GM21825 (cell line): ENCODE measurements around the gene CCDC183.
"Not testable (repeated sequence)": the region's sequence is repeated elsewhere in the genome, so short reads cannot be mapped to it uniquely, and the experiment has no call there.

ENCODE experiments used
- ATAC-seq: cut with Tn5 transposase; IDR thresholded peaks from one replicate; pipeline ENCODE4 v1.9.1; 2021; ENCODE audit warnings: mild to moderate bottlenecking, moderate library complexity; ENCODE audit not compliant: unreplicated experiment

The CCDC183 gene

DNA sequence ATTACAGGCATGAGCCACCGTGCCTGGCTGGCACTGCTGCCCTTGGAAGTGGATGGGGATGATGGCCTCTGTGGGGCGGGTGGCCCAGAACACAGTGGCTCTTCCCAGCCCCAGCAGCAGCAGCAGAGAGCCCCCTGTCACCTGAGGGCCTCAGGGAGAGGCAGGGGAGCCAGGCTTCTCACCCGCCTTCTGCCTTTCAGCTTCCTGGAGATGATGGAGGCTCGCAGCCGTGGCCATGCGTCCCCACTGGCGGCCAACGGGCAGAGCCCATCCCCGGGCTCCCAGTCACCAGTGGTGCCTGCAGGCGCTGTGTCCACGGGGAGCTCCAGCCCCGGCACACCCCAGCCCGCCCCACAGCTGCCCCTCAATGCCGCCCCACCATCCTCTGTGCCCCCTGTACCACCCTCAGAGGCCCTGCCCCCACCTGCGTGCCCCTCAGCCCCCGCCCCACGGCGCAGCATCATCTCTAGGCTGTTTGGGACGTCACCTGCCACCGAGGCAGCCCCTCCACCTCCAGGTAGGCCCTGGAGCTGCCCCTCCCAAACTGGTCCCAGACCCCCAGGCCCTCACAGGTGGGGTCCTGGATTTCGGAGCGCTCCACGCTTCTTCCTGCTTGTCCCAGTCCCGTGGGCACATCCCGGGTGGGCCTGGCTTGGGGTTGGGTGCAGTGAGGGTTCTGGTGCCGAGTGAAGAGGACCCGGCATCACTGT, 41.2 kb downstream of the CCDC183 start:
- no peak for ATAC-seq

DNA sequence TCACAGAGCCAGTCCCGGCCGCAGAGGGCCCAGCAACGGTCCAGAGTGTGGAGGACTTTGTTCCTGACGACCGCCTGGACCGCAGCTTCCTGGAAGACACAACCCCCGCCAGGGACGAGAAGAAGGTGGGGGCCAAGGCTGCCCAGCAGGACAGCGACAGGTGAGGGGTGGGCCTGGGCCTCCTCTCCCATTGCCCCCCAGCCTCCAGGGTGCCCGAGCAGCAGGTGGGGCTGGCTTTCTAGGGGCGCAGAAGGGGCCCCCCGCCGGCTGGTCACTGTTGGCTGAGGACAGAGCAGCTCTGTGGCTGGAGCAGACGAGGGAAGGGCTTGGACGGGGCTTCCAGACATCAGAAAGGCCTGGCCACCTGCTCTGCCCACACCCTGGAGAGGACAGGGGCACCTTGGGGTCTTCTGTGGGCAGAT, 41.7 kb downstream of the CCDC183 start:
- not testable (repeated sequence) for ATAC-seq

DNA sequence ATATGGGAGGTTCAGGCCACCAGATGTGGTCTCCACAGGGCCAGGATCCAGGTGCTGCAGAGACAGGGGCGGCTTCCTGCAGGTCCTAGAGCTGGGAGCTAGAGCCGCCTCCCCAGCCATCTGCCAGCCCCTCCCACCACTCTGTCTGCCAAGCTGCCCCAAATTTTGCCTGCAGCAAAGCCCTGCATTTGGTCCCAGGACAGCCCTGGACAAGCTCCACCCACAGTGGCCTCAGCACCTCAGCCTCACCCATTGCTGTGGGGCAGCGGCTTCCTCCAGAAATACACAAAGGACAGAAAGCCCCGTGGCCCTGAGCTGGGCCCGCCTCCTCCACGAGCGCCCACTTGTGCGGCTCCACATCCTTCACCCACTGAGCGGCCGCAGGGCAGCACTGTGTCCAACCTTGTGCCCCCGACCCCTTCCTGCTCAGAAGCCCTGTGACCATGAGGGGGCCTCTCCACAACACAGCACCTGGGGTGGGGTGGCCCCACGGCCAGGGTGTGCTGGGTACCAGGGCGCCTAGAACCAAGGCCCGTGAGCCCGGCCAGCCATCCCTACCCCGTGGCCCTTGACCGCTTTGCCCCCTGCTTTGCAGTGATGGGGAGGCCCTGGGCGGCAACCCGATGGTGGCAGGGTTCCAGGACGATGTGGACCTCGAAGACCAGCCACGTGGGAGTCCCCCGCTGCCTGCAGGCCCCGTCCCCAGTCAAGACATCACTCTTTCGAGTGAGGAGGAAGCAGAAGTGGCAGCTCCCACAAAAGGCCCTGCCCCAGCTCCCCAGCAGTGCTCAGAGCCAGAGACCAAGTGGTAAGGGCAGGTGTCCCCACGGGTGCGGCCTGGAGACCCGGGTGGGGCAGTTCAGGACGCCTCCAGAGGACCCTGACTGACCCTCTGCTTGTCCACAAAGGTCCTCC, 42.4 kb downstream of the CCDC183 start:
- no peak for ATAC-seq

DNA sequence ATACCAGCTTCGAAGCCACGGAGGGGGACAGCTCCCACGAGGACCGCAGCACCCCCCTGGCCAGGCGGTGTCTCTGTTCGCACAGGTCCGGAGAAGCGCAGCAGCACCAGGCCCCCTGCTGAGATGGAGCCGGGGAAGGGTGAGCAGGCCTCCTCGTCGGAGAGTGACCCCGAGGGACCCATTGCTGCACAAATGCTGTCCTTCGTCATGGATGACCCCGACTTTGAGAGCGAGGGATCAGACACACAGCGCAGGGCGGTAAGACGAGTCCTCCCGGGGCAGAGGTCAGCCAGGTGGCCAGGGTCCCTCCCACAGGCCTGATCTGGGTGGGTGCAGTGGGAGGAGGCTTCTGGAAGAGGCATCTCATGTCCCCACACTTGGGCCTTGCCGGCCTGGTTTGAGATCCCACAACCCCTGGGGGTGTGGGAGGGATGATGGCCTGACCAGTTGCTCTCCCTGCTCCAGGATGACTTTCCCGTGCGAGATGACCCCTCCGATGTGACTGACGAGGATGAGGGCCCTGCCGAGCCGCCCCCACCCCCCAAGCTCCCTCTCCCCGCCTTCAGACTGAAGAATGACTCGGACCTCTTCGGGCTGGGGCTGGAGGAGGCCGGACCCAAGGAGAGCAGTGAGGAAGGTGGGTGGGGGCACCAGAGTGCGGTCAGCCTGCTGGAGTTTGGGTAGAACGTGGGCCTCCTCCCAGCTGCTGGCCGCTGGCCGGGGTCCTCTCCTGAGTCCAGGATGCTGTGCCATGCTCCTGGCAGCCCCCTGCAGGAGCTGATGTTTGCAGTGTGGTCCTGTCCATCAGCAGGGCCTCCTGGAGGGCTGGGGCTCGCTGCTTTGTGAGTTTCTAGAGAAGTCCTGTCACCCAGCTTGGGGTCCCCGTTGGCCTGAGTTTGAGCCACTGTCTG, 43.3 kb downstream of the CCDC183 start:
- ATAC-seq: no peak

DNA sequence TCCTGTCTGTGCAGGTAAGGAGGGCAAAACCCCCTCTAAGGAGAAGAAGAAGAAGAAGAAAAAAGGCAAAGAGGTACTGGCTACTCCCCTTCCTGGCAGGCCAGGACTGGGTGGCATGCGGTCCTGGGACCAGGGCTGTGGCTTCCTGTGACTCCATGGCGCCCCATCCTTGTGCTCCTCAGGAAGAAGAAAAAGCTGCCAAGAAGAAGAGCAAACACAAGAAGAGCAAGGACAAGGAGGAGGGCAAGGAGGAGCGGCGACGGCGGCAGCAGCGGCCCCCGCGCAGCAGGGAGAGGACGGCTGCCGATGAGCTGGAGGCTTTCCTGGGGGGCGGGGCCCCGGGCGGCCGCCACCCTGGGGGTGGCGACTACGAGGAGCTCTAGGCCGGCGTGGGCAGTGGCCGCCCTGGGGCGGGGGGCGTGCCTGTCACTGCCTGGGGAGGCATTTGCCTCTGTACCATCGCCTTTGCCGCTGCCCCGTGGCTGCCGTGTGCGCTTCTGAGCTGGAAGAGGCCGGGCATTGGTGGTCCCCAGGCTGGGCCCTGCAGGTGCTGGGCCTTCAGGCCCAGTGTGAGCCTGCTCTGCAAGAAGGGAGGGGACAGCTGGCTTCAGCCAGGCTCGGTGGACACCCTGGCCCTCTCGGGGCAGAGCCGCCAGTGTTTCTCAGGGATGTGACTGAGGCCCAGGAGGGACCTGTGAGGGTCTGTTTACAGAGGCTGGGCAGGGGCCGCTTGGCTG, 44.2 kb downstream of the CCDC183 start:
- no peak for ATAC-seq

DNA sequence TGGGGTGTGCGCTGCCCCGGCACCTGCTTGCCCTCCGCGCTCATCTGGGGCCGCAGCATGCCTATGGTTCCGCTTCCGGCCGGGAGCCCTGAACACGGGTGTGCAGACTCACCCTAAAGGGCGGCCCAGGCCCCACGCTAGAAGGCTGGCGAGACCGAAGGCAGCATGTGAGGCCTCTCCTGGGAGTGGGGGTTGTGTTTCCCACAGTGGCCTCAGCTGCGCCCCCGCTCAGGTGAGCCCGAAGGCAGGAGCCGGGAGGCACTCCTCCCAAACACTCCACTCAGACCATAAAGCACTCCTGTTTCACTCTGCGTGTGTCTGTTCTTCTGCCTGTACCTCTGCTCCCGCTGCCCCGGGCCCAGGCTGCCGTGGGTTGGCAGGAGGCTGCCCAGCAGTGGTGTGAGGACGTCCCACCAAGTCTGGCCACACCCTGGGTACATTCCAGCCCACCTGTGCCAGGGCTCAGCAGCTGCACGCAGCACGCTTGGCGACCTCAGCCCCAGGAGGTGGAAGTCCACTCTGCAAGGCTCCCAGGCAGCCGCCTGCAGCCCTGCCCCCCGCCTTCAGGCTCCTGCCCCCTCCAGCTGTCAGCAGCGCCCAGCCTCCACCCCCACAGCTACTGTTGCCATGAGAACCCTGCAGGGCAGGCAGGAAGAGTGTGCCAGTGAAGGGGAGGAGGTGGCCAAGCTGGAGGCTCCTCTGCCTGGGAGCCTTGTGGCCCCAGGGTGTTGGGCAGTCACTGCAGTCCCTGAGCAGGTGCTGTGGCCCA, 44.9 kb downstream of the CCDC183 start:
- no peak for ATAC-seq

DNA sequence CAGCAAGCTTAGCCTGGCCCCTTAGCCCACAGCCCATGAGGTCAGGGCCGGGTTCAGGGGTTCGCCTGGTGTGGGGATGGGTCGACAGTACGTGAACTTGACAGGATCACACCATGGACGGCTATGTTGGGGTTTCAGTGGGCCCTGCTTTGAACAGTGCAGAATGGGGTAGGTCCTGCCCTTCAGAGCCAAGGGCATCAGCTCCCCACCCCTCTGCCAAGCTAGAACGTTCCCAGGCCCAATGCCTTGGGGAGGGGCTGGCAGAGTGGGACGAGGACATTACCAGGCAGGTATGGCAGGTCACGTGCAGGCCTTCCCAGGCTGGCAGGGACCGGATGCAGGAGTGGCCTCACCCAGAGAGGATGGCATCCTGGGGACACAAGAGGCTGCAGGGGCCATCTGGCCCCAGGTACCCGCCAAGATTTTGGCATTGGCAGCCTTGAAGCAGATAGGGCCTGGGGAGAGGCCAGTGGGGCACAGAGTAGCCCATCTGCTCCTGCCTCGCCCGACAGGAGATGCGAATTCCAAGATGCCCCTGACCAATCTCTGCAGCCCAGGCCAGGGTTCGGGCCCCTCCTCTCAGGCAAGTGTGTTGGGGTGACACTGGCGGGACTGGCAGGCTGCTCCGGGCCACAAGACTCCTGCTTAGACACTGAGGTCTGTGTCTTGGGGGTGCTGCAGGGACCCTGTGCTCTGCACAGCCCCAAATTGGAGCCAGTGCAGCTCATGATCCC, 45.7 kb downstream of the CCDC183 start:
- ATAC-seq: not testable (repeated sequence)

DNA sequence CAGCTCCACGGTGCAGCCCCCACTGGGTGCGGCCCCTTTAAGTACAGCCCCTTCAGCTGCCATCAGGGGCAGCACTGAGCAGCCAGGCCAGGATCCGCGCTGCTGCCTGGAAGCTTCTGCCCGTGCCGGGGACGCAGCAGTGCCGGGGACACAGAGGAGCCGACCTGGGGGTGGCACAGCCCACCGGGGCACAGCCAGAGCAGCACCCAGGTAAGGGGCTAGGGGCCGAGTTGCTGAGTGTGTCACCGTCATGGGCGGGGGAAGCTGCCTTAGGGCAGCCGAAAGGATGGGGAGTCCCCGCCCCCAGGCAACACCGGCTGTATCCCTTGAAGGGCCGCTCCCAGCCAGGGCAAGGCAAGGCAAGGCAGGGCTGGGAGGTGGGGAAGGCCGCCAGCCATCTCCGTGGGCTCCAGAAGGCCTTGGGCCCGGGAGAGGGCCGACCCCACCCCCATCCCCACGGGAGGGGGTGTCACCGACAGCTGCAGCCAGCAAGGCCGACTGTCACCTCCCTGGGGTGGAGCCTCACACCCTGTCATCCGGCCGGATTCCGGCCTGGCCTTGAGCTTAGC, 46.3 kb downstream of the CCDC183 start, which contains the start of gene AJM1:
TSS of gene AJM1 (plus strand) at position 99 of the 569 bp plus-strand sequence. CDS start 1,937 bp downstream, outside the sequence.
- ATAC-seq: peak; percentile 48

DNA sequence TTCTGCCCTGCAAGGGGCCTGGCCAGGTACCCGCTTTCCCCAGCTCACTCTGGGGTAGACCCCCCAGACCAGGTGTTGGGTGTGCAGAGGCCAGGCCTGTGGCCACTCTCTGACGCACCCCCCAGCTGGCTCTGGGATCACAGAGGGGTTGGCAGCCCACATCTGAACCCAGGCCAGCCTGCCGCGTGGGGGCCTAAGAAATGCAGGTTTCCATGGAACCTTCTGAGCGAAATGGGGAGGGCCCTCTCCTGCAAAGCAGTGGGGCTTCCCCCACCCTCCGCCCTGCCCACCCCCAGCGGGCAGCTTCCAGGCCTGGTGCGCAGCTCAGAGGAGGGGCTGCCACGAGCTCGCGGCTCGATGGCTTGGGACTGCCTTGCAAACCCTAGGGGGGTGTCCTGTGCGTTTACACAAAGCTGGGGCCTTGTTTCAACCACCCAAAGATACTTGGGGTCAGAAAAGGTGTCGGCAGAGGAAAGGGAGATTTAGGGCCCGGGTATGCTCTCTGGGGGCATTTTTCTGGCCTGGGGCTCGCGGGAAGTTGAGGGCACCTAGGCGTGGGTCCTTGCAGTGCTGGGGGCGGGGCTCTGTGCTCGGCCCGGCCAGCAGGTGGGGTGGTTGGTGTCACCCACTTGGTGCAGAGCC, 47.1 kb downstream of the CCDC183 start:
- ATAC-seq: not testable (repeated sequence)

DNA sequence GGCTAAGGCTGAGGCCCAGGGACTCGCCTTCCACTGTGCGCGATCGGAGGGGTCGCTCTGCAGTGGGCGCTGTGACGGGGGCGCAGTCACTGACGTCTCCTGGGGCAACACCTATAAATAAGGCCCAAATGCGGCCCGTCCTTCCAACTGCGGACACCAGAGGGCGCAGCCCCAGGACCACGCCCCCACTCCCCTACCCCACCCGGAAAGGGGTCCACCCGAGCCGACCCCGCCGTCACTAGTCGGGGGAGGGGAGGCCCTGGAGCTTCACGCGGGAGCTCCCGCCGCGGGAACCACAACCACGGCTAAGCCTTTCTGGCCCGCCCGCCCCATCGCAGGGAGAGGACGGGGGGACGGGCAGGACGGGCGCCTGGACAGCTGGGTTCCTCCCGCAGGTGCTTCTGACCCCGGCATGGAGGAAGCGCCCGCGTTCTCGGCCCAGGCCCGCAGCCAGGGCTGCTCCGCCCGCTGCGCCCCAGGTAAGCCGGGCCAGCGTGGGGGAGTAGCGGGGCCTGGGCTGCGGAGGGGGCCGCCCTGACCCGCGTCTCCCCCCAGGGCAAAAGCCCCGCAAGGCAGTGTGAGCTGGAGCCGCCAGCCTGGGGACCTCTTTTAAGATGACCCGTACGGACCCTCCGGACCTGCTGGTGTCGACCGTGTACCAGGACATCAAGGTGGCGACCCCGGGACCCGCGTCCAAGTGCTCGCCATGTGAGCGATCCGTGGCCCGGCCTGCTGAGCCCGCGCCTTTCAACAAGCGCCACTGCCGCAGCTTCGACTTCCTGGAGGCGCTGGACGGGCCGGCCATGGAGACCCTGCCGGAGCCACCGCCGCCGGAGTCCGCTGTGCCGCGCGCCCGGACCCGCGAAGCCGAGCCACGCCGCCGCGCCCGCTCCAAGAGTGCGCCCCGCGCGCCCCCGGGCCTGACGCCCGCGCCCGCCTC, 47.9 kb downstream of the CCDC183 start:
- not testable (repeated sequence) for ATAC-seq

DNA sequence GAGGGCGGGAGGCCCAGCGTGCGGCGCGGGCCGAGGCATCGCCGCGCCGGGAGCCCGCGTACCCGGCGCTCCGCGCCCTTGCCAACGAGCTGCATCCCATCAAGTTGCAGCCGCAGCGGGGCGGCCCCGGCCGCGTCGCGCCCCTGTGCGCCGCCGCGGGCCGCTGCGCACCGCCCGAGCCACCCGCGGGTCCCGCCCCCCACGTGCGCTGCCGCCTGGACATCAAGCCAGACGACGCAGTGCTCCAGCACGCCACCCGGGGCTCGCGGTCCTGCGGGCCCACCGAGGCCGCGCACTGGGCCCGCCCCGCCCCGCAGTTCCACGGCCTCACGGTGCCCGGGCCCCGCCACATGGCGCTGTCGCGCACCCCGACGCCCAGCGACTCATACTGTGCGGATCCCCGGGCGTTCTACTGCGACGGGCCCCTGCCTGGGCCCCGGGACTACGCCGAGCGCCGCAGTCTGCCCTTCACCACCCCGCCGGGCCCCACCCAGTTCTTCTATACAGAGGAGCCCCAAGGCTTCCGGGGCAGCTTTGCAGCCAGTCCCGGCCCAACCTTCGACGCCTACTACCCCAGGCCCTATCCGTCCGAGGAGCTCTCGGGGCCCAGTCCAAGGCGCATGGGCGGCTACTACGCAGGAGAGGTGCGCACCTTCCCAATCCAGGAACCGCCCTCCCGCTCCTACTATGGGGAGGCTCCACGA, 48.8 kb downstream of the CCDC183 start:
- no peak for ATAC-seq

DNA sequence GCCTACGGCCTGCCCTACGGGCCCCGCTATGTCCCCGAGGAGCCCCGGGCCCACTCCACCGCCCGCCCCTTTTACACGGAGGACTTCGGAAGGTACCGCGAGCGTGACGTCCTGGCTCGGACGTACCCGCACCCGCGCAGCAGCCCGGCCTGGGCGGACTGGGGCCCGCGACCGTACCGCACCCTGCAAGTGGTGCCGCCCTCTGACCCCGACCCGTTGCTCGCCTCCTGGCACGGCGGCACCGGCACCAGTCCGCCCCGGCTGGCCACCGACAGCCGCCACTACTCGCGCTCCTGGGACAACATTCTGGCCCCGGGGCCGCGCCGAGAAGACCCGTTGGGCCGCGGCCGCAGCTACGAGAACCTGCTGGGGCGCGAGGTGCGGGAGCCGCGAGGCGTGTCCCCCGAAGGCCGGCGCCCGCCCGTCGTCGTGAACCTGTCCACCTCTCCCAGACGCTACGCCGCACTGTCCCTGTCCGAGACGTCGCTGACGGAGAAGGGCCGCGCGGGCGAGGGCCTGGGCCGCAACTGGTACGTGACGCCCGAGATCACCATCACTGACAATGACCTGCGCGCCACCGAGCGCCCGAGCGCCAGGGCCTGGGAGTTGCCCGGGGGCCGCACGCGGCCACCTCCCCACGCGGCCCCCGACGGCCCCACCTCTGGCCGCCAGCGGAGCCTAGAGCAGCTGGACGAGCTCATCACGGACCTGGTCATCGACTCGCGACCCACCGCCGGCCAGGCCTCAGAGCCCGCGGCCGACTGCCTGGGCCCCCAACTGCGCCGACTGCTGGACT, 49.5 kb downstream of the CCDC183 start:
- ATAC-seq: no peak

DNA sequence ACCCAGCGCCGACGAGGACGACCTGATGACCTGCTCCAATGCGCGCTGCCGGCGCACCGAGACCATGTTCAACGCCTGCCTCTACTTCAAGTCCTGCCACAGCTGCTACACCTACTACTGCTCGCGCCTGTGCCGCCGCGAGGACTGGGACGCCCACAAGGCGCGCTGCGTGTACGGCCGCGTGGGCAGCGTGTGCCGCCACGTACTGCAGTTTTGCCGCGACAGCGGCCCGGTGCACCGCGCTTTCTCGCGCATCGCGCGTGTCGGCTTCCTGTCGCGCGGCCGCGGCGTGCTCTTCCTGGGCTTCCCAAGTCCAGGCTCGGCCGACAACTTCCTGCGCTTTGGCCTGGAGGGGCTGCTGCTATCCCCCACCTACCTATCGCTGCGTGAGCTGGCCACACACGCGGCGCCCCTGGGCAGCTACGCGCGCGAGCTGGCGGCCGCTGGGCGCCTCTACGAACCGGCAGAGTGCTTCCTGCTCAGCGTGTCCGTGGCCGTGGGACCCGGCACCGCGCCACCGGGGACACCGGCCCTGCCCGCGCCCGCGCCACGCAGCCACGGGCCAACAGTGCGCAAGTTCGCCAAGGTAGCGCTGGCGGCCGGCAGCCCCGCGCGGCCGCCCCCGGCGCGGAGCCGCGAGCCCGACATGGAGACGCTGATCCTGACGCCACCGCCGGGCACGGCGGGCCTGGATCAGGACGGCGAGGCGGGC, 50.4 kb downstream of the CCDC183 start:
- ATAC-seq: no peak

DNA sequence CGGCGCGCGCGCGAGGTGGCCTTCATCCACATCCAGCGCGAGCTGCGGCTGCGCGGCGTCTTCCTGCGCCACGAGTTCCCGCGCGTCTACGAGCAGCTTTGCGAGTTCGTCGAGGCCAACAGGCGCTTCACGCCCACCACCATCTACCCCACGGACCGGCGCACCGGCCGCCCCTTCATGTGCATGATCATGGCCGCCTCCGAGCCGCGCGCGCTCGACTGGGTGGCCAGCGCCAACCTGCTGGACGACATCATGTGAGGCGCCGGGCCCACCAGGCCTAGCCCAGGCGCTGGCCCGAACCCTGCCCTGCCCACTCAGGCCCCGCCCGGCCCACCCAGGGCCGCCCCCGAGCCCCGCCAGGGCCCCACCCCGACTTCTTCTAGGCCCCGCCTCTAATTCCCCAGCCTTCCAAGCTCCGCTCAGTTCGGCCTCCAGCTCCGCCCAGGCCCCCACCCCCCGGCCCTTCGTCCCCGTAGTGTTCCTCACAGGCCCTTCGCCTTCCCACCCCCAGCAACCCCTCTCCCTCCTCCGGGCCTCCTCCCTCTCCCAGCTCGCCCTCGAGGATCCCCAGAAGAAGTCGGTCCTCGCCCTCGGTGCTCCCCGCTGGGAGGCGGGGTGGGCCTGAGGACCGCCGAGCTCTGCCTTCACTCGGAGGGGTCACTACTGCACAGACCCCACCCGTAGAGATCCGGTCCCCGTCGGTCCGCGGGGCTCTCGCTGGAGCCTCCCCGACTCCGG, 51.1 kb downstream of the CCDC183 start:
- ATAC-seq: no peak
